ENCODE measurements around the gene AUTS2. TPM values are rescaled to one million over a fixed set of nuclear protein-coding genes. Genes with fewer than 3 reads are reported as not detected.

The AUTS2 gene
- total RNA-seq, 1 experiment from 2014 or later = 50.0 TPM

- no peak for DNase-seq (ENCODE audit: low spot score)
- Mint-ChIP-seq H3K4me3 (no peak overlapping the region), H3K9me3 (no peaks in the 10 kb centered on the region), H3K36me3 (no peaks in the 10 kb centered on the region), H3K27ac (no peak overlapping the region), H3K27me3 (ENCODE audit: low read depth) (no peaks in the 10 kb centered on the region), H3K4me1 (peaks cover 53% of the 10 kb centered on the region)
- POLR2A ChIA-PET = no interaction called here
- no peak for ATAC-seq
- TF ChIP-seq STAT6 (CRISPR knock-in tag; conservative IDR thresholded peaks at IDR 0.05; ENCODE audit: low read depth) = no peak
- TF ChIP-seq ZMAT4 (CRISPR knock-in tag; IDR thresholded peaks at IDR 0.05) = no peak
- TF ChIP-seq SMAD4 (CRISPR knock-in tag; IDR thresholded peaks at IDR 0.05) = no peak
- no peak for TF ChIP-seq ZNF416 (CRISPR knock-in tag; IDR thresholded peaks at IDR 0.05)
- TF ChIP-seq ZNF219 (CRISPR knock-in tag; IDR thresholded peaks at IDR 0.05; ENCODE audit: borderline replicate concordance) = no peak
- no peak for TF ChIP-seq ZNF281 (CRISPR knock-in tag; IDR thresholded peaks at IDR 0.05)
- no peak for TF ChIP-seq ZNF317 (CRISPR knock-in tag; IDR thresholded peaks at IDR 0.05; ENCODE audit: borderline replicate concordance, low read depth)
- no peak for TF ChIP-seq ZNF671 (CRISPR knock-in tag; IDR thresholded peaks at IDR 0.05)
- no peak for TF ChIP-seq OVOL2 (CRISPR knock-in tag; IDR thresholded peaks at IDR 0.05; ENCODE audit: borderline replicate concordance)
- TF ChIP-seq ZBTB21 (CRISPR knock-in tag; IDR thresholded peaks at IDR 0.05; ENCODE audit: borderline replicate concordance) = no peak
- TF ChIP-seq RELA (CRISPR knock-in tag; IDR thresholded peaks at IDR 0.05; ENCODE audit: borderline replicate concordance) = no peak
- TF ChIP-seq JAZF1 (CRISPR knock-in tag; IDR thresholded peaks at IDR 0.05) = no peak
- no peak for TF ChIP-seq ZSCAN18 (CRISPR knock-in tag; IDR thresholded peaks at IDR 0.05)
- no peak for TF ChIP-seq JUN (CRISPR knock-in tag; IDR thresholded peaks at IDR 0.05)
- no peak for TF ChIP-seq FOXJ3 (CRISPR knock-in tag; IDR thresholded peaks at IDR 0.05; ENCODE audit: borderline replicate concordance)
- no peak for TF ChIP-seq ERG (CRISPR knock-in tag; IDR thresholded peaks at IDR 0.05)
- no peak for TF ChIP-seq RORB (CRISPR knock-in tag; IDR thresholded peaks at IDR 0.05)
- TF ChIP-seq ATF1 (CRISPR knock-in tag; IDR thresholded peaks at IDR 0.05) = no peak
- CTCF ChIA-PET = no interaction called here
These were observed 21.4 kb downstream of the AUTS2 start for GRCh38 chr7:69619635-69620034.

GRCh38 chr7:69620063-69620462 lies 21.8 kb downstream of the AUTS2 start:
- ChIA-PET CTCF (no interaction called here), POLR2A (no interaction called here)
- ATAC-seq = no peak
- no peak overlapping the region for H3K27ac Mint-ChIP-seq
- H3K4me3 Mint-ChIP-seq = no peak overlapping the region
- no peaks in the 10 kb centered on the region for H3K9me3 Mint-ChIP-seq
- H3K4me1 Mint-ChIP-seq = peaks cover 57% of the 10 kb centered on the region
- H3K36me3 Mint-ChIP-seq = no peaks in the 10 kb centered on the region
- no peak for DNase-seq (ENCODE audit: low spot score)
- no peaks in the 10 kb centered on the region for H3K27me3 Mint-ChIP-seq (ENCODE audit: low read depth)
- TF ChIP-seq MXD4 (CRISPR knock-in tag; IDR thresholded peaks at IDR 0.05; ENCODE audit: borderline replicate concordance) (no peak), ATF2 (CRISPR knock-in tag; IDR thresholded peaks at IDR 0.05; ENCODE audit: borderline replicate concordance, low read depth) (no peak), RELA (CRISPR knock-in tag; IDR thresholded peaks at IDR 0.05; ENCODE audit: borderline replicate concordance) (no peak), SMAD3 (CRISPR knock-in tag; IDR thresholded peaks at IDR 0.05; ENCODE audit: borderline replicate concordance) (no peak), ETV6 (CRISPR knock-in tag; IDR thresholded peaks at IDR 0.05) (no peak), ZNF512 (CRISPR knock-in tag; IDR thresholded peaks at IDR 0.05; ENCODE audit: borderline replicate concordance) (no peak), ERG (CRISPR knock-in tag; IDR thresholded peaks at IDR 0.05) (no peak)
